ENCODE data around the gene HBS1L. TPM values are rescaled to one million over a fixed set of nuclear protein-coding genes. Genes with fewer than 3 reads are reported as not detected.
"Not testable (repeated sequence)": the region's sequence is repeated elsewhere in the genome, so short reads cannot be mapped to it uniquely, and the experiment has no call there.

Gene HBS1L
- total RNA-seq, 2 experiments from 2014 or later = 150 to 153 TPM

DNA sequence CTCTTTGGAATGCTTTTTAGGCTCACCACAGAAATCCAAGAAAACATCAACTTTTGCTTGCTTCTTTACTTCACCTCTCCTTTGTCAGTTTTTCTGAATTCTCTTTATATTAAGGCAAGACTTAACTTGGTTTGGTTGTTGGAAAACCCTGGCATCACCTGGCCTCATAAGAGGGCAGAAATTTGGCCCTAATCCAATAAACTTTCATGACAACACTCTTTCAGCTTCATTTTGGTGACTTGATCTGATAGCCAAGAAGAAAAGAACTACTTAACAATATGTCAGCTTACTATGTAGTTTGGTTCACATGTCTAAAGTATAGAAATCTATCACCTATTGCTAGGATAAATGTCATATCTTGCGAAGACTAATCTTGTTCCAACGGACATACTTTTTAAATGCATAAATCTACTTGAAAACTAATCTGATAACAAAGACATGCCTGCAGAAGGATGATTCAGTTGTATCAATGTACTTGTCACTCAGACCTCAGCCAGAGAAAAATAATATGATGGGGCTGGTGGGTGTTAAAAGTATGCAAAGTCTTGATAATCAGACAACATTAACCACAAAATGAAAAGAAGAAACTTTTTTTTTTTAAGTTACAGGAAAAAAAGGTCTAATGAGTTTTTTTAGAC is 19.3 kb upstream of the HBS1L start:
- CTCF ChIA-PET = interaction anchor here (1.7 kb wide), 1 partner anchor 14 kb away, joined by 6 read pairs; no protein-coding TSS in a partner anchor
- peaks cover 19% of the 10 kb centered on the region for H3K4me1 Mint-ChIP-seq (ENCODE audit: low read depth)
- no peak for DNase-seq
- intact Hi-C loops (cut with micrococcal nuclease) = loop anchor here (1.0 kb wide), 1 partner anchor 14 kb away; no protein-coding TSS in a partner anchor
- no peak overlapping the region for H3K4me3 Mint-ChIP-seq
- no peak overlapping the region for H3K27ac Mint-ChIP-seq
- H3K36me3 Mint-ChIP-seq (ENCODE audit: low read depth) = no peaks in the 10 kb centered on the region
- H3K27me3 Mint-ChIP-seq (ENCODE audit: low read depth) = no peaks in the 10 kb centered on the region
- no peaks in the 10 kb centered on the region for H3K9me3 Mint-ChIP-seq

DNA sequence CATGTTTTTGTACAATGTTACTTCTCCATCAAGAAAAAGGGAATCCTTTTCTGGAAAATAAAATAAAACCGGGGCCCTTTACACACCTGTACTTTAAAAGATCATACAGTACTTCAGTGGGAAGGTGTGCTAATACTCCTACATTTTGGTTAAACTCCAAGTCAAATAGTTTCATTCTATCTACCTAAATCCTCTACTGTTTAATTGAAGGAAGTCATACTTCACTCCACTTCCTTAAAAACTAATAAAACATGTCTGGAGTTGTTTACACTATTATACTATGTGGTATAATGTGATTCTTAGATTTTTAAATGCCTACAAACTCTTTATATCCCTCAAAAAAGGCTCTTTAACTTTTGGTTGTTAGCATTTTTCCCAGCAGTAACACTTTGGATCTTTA is 18.6 kb upstream of the HBS1L start:
- Mint-ChIP-seq H3K27me3 (ENCODE audit: low read depth) (no peaks in the 10 kb centered on the region), H3K36me3 (ENCODE audit: low read depth) (no peaks in the 10 kb centered on the region), H3K9me3 (no peaks in the 10 kb centered on the region), H3K4me1 (ENCODE audit: low read depth) (peaks cover 19% of the 10 kb centered on the region), H3K4me3 (no peak overlapping the region), H3K27ac (no peak overlapping the region)
- intact Hi-C loops (cut with micrococcal nuclease) = no loop called here
- DNase-seq = no peak
- CTCF ChIA-PET = interaction anchor here (1.7 kb wide), 1 partner anchor 15 kb away, joined by 6 read pairs; no protein-coding TSS in a partner anchor

DNA sequence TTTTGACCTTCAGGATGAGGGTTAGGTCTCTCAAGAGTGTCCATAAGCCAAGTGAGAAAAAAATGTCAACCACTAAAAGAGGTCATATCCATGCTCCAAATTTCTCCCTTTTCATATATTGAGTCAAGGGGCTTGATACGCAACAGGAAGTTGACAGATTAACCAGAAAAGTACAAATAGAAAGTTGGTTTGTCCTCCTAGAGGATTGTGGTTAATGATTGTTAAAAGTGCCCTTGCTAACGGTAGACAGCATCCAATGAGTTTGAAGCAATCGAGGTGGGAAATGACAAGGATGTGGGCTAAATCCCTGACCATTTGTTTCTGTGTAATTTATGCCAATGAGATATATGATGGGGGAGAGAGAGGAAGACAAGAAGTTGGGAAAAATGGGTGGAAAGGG is 18.1 kb upstream of the HBS1L start:
- no peak overlapping the region for H3K27ac Mint-ChIP-seq
- H3K36me3 Mint-ChIP-seq (ENCODE audit: low read depth) = no peaks in the 10 kb centered on the region
- no peak for DNase-seq
- intact Hi-C loops (cut with micrococcal nuclease) = no loop called here
- H3K4me1 Mint-ChIP-seq (ENCODE audit: low read depth) = peaks cover 19% of the 10 kb centered on the region
- H3K9me3 Mint-ChIP-seq = no peaks in the 10 kb centered on the region
- CTCF ChIA-PET = no interaction called here
- no peaks in the 10 kb centered on the region for H3K27me3 Mint-ChIP-seq (ENCODE audit: low read depth)
- H3K4me3 Mint-ChIP-seq = no peak overlapping the region

DNA sequence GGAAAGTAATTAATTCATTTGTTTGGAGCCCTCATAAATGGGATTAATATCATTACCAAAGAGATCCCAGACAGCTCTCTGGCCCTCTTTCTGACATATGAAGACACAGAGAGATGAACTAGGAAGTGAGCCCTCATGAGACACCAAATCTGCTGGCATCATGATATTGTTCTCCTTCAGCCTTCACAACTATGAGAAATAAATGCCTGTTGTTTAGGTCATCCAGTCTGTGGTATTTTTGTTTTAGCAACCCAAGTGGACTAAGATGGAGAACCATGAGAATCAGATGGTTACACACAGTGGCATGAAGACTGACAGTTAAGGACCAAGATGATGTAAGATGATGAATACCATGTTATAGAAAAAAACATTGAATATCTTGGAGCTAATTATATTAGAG is 16.9 kb upstream of the HBS1L start:
- Mint-ChIP-seq H3K27ac (no peak overlapping the region), H3K4me1 (ENCODE audit: low read depth) (peaks cover 27% of the 10 kb centered on the region), H3K36me3 (ENCODE audit: low read depth) (no peaks in the 10 kb centered on the region), H3K27me3 (ENCODE audit: low read depth) (no peaks in the 10 kb centered on the region), H3K4me3 (no peak overlapping the region), H3K9me3 (peaks cover 2% of the 10 kb centered on the region)
- CTCF ChIA-PET = interaction anchor here (0.5 kb wide), 1 partner anchor 9 kb away, joined by 3 read pairs; no protein-coding TSS in a partner anchor
- no peak for DNase-seq
- intact Hi-C loops (cut with micrococcal nuclease) = no loop called here

DNA sequence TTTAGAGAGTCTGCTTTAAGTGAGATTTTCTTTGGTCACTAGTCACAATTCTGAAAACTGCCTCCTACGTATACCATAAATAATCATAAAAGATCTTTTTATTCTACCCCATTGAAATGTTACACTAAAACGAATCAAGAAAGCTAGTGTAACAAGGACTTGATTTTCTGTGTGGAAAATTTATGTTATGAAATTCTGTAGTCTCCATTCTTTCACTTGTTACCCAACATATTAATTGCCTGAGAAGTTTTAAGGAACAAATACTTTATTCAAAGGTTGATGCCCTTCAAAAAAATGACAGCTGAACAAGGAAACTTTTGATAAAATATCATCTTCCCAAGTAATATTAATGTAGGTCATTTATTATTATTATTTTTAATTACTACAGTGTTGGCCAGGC is 13.3 kb upstream of the HBS1L start:
- Mint-ChIP-seq H3K27ac (no peak overlapping the region), H3K36me3 (ENCODE audit: low read depth) (no peaks in the 10 kb centered on the region), H3K4me3 (no peak overlapping the region), H3K4me1 (ENCODE audit: low read depth) (peaks cover 18% of the 10 kb centered on the region), H3K9me3 (peaks cover 2% of the 10 kb centered on the region), H3K27me3 (ENCODE audit: low read depth) (no peaks in the 10 kb centered on the region)
- intact Hi-C loops (cut with micrococcal nuclease) = loop anchor here (2.0 kb wide), 1 partner anchor 17 kb away; no protein-coding TSS in a partner anchor
- no peak for DNase-seq
- CTCF ChIA-PET = interaction anchor here (0.6 kb wide), 1 partner anchor 127 kb away, joined by 3 read pairs; no protein-coding TSS in a partner anchor

DNA sequence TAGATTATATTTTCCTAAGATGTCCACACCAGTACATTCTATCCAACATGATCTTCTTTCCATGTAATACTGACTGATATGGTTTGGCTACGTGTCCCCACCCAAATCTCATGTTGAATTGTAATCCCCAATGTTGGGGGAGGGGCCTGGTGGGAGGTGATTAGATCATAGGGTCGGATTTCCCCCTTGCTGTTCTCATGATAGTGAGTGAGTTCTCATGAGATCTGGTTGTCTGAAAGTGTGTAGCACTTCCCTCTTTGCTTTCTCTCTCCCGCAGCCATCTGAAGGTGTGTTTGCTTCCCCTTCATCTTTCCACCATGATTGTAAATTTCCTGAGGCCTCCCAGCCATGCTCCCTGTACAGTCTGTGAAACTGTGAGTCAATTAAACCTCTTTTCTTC is 12.2 kb upstream of the HBS1L start:
- Mint-ChIP-seq H3K4me1 (ENCODE audit: low read depth) (peaks cover 17% of the 10 kb centered on the region), H3K36me3 (ENCODE audit: low read depth) (no peaks in the 10 kb centered on the region), H3K27ac (no peak overlapping the region), H3K27me3 (ENCODE audit: low read depth) (no peaks in the 10 kb centered on the region), H3K9me3 (peaks cover 2% of the 10 kb centered on the region), H3K4me3 (no peak overlapping the region)
- intact Hi-C loops (cut with micrococcal nuclease) = loop anchor here (2.0 kb wide), 1 partner anchor 18 kb away; no protein-coding TSS in a partner anchor
- peak; percentile 51 for DNase-seq
- CTCF ChIA-PET = no interaction called here

DNA sequence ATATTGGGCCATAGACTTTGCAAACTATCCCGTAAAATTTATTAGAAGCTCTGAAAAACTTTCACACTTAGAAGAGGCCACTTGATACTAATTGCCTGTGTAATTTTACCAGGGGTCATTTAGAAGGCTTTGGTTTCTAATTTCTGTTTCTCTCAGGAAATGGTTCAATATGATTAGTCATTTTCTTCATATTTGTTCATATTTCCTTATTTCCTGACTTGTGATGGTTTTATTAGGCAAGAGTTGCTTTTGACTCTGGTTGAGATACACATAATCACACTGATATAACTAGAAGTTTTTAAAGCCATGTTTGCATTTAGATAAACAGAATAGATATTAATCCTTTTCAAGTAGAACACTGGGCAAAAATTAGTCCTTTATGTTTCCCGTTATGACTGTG is 11.8 kb upstream of the HBS1L start:
- Mint-ChIP-seq H3K4me1 (ENCODE audit: low read depth) (peaks cover 17% of the 10 kb centered on the region), H3K4me3 (no peak overlapping the region), H3K27ac (no peak overlapping the region), H3K9me3 (peaks cover 2% of the 10 kb centered on the region), H3K36me3 (ENCODE audit: low read depth) (no peaks in the 10 kb centered on the region), H3K27me3 (ENCODE audit: low read depth) (no peaks in the 10 kb centered on the region)
- DNase-seq = no peak
- CTCF ChIA-PET = no interaction called here
- intact Hi-C loops (cut with micrococcal nuclease) = loop anchor here (2.0 kb wide), 1 partner anchor 18 kb away; no protein-coding TSS in a partner anchor

DNA sequence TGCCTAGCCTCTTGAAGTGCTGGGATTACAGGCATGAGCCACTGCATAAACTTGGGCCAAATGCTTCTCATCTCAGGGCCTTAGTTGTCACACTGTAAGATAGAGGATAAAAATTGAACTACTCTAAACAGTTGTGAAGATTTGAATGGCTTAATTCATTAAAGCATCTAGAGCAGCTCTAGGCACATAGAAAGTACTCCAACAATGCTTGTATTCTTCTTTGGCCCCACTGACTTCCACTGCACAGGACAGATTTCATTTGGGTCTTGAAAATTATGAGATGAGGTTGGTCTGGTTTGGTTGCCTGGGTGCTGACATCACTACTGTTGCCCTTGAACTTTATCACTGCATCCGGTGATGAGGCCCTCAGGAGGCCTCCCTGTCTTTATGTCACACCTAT is 10.0 kb upstream of the HBS1L start:
- Mint-ChIP-seq H3K27me3 (ENCODE audit: low read depth) (no peaks in the 10 kb centered on the region), H3K4me3 (no peak overlapping the region), H3K27ac (no peak overlapping the region), H3K9me3 (peaks cover 2% of the 10 kb centered on the region), H3K36me3 (ENCODE audit: low read depth) (no peaks in the 10 kb centered on the region), H3K4me1 (ENCODE audit: low read depth) (peaks cover 17% of the 10 kb centered on the region)
- CTCF ChIA-PET = interaction anchor here (1.2 to 1.3 kb wide), 2 partner anchors 79 to 119 kb away, joined by 3 read pairs; no protein-coding TSS in a partner anchor
- intact Hi-C loops (cut with micrococcal nuclease) = no loop called here
- DNase-seq = no peak

DNA sequence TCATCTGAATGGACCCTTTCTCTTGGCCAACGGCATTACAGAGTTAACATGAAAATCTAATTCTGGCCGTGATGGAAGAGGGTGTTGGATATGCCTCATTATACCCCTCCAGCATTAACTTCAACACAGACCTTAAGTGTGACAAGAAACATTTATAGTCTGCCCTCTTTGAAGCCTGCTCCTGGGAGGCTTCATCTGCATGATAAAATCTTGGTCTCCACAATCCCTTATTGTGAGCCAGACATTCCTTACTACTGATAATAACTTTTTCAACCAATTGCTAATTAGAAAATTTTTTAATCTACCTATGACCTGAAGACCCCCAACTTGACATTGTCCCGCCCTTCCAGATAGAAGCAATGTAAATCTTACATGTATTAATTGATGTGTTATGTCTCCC is 9.3 kb upstream of the HBS1L start:
- intact Hi-C loops (cut with micrococcal nuclease) = no loop called here
- CTCF ChIA-PET = interaction anchor here (0.5 to 1.3 kb wide), 3 partner anchors 12 to 120 kb away, joined by 3 read pairs; no protein-coding TSS in a partner anchor
- Mint-ChIP-seq H3K27me3 (ENCODE audit: low read depth) (no peaks in the 10 kb centered on the region), H3K4me3 (no peak overlapping the region), H3K27ac (no peak overlapping the region), H3K4me1 (ENCODE audit: low read depth) (peaks cover 17% of the 10 kb centered on the region), H3K36me3 (ENCODE audit: low read depth) (no peaks in the 10 kb centered on the region), H3K9me3 (peaks cover 2% of the 10 kb centered on the region)
- no peak for DNase-seq

DNA sequence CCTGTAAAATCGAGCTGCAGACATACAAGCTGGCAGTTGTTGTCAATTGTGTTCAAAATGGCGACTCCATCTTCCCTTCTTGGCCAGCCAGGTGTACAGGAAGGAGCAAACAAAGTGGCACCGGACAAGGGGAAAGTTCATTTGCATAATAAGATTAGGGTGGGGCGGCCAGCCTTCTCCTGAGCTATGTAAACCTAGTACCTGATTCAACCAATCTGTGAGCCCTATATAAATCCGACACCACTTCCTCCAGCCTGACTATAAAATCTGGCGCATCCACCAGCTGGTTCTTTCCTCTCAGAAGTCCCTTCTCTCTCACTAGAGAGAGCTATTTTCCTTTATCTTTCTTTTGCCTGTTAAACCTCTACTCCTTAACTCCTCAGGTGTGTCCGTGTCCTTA is 8.1 kb upstream of the HBS1L start:
- Mint-ChIP-seq H3K9me3 (peaks cover 2% of the 10 kb centered on the region), H3K27me3 (ENCODE audit: low read depth) (no peaks in the 10 kb centered on the region), H3K36me3 (ENCODE audit: low read depth) (no peaks in the 10 kb centered on the region), H3K4me1 (ENCODE audit: low read depth) (peaks cover 17% of the 10 kb centered on the region), H3K27ac (no peak overlapping the region), H3K4me3 (no peak overlapping the region)
- intact Hi-C loops (cut with micrococcal nuclease) = no loop called here
- CTCF ChIA-PET = interaction anchor here (0.6 to 1.3 kb wide), 5 partner anchors 9 to 351 kb away, joined by 3 to 4 read pairs (median 3); no protein-coding TSS in a partner anchor
- no peak for DNase-seq

DNA sequence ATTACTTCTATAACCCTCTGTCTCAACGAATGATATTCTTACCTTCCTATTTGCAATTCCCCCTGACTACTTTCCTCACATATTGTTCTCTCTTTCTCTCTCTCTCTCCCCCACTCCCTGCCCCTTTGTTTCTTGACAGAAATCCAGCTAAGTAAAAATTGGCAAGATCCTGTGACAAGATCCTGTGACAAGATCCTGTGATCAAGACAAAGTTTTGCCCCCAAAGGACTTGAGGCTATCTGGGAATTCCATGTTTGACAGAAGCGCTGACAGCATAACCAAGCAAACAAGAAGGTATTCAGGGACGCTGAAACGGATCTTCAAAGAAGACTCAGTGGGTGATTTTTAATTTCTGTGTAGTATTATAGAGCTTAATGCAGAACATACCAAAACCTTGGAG is 5.5 kb upstream of the HBS1L start:
- intact Hi-C loops (cut with micrococcal nuclease) = no loop called here
- CTCF ChIA-PET = no interaction called here
- no peak for DNase-seq
- H3K36me3 Mint-ChIP-seq (ENCODE audit: low read depth) = no peaks in the 10 kb centered on the region
- no peaks in the 10 kb centered on the region for H3K4me1 Mint-ChIP-seq (ENCODE audit: low read depth)
- H3K27ac Mint-ChIP-seq = no peak overlapping the region
- no peaks in the 10 kb centered on the region for H3K27me3 Mint-ChIP-seq (ENCODE audit: low read depth)
- no peaks in the 10 kb centered on the region for H3K9me3 Mint-ChIP-seq
- no peak overlapping the region for H3K4me3 Mint-ChIP-seq

DNA sequence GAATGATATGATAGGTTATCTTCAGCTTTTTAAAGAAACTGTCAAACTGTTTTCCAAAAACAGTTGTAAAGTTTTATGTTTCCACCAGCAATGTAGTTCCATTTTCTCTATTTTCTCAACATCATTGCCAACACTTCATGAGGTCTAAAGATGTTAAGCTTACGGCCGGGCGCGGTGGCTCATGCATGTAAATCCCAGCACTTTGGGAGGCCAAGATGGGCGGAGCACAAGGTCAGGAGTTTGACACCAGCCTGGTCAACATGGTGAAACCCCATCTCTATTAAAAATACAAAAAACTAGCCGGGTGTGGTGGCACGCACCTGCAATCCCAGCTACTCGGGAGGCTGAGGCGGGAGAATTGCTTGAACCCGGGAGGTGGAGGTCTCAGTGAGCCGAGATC is 3.7 kb upstream of the HBS1L start:
- DNase-seq; CTCF ChIA-PET; H3K9me3 Mint-ChIP-seq; H3K27ac Mint-ChIP-seq; H3K36me3 Mint-ChIP-seq (ENCODE audit: low read depth); H3K4me3 Mint-ChIP-seq; H3K4me1 Mint-ChIP-seq (ENCODE audit: low read depth); H3K27me3 Mint-ChIP-seq (ENCODE audit: low read depth): not testable (repeated sequence)
- intact Hi-C loops (cut with micrococcal nuclease) = loop anchor here (5.0 kb wide), 1 partner anchor 379 kb away; no protein-coding TSS in a partner anchor

DNA sequence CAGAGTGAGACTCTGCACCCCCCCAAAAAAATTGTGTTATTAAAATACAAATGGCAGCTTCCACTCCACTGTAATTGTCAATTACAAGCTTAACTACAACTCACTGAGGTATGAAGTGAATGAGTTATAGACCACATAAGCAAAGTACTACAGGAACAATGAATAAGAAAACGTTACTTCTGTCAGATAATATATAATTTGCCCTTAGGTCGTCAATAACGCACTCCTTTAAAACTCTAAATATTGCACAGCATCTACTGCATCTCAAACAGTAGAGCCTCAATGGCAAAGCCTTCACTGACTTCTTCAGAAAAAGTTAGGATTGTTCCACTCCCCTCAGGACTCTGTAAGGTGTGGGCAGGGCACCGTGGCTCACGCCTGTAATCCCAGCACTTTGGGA is 2.0 kb upstream of the HBS1L start:
- Mint-ChIP-seq H3K4me1 (ENCODE audit: low read depth) (peaks cover 16% of the 10 kb centered on the region), H3K36me3 (ENCODE audit: low read depth) (peaks cover 4% of the 10 kb centered on the region), H3K9me3 (no peaks in the 10 kb centered on the region), H3K4me3 (no peak overlapping the region), H3K27ac (no peak overlapping the region), H3K27me3 (ENCODE audit: low read depth) (no peaks in the 10 kb centered on the region)
- no peak for DNase-seq
- intact Hi-C loops (cut with micrococcal nuclease) = loop anchor here (5.0 kb wide), 1 partner anchor 381 kb away; no protein-coding TSS in a partner anchor
- CTCF ChIA-PET = interaction anchor here (1.0 to 1.2 kb wide), 2 partner anchors 72 to 107 kb away, joined by 3 to 5 read pairs; no protein-coding TSS in a partner anchor

All from activated naive CD4-positive, alpha-beta T cell treated with anti-CD3 and anti-CD28 coated beads for 36 hours (primary cell).